Stimulated activated CD4-positive, alpha-beta T cell treated with anti-CD3 and anti-CD28 coated beads, Interleukin-2, amount 100 ng/mL, for 24 hours (primary cell): Measurements from ENCODE around the gene ZNF496.
"Not testable (repeated sequence)": the region's sequence is repeated elsewhere in the genome, so short reads cannot be mapped to it uniquely, and the experiment has no call there.

Source experiments
- DNase-seq, 2 donors: peaks; one replicate each; pipeline ENCODE4 v3.0.0-alpha.2; 2020

The ZNF496 gene

DNA sequence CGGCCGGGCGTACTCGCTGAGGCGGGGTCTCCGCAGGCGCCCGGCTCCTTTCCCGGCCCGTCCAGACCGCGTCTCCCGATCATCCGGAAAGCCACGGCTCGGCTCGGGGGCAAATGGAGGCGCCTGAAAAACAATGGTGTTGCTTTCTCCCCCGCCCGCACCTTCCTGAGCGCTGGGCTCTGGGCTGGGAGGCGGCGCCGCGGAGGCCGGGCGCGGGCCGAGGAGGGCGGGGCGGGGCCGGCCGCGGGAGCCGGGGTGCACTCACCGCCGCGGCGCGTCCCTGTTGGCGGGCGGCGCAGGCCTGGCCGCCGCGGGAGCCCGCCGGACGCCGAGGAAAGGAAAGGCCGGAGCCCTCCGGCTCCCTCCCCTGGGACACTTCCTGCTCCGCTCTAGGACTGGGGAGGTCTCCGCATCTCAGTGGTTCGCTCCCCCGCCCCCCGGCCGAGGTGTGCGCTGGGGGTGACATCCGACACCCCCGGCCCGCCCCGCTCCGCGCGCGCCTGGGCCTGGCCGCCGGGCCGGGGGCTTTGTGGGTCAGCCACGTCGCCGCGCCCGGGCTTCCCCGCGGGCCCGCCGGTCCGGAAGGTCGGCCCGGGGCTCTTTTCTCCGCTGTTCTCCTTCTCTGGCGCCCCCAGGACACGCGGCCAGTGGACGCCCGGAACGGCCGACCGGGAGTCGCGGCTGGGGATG, at the start of gene ZNF496:
ZNF496 (minus strand) TSS at position 343 of the 690 bp plus-strand sequence. CDS start 2,289 bp downstream, outside the sequence.
- peak; percentile 60 to 65 for DNase-seq

GRCh38 chr1:247378334-247379073, 46.8 kb upstream of the ZNF496 start:
- DNase-seq: no peak

DNA sequence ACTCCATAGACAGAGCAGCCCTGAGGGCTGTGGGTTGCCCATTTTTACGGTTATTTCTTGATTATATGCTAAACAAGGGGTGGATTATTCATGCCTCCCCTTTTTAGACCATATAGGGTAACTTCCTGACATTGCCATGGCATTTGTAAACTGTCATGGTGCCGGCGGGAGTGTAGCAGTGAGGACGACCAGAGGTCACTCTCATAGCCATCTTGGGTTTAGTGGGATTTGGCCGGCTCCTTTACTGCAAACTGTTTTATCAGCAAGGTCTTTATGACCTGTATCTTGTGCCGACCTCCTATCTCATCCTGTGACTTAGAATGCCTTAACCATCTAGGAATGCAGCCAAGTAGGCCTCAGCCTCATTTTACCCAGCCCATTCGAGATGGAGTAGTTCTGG, 46.0 kb upstream of the ZNF496 start:
- DNase-seq: not testable (repeated sequence)

DNA sequence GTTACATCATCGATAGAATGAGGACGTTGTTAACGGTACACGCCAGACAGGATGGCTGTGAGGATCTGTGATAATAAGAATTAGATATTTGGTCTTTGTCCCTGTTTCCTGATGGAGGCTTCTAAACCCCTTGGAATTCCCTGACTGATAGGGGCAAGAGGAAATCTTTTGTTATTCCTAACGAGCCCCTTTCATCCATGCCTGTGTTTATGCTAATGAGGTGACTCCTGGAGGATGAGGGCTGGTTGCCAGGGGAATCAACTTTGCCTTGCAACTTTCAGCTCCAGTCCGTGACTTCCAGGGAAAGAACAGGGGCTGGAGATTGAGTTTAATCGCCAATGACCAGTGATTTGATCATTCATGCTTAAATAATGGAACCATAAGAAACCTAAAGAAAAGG, 45.0 kb upstream of the ZNF496 start:
- DNase-seq: no peak

DNA sequence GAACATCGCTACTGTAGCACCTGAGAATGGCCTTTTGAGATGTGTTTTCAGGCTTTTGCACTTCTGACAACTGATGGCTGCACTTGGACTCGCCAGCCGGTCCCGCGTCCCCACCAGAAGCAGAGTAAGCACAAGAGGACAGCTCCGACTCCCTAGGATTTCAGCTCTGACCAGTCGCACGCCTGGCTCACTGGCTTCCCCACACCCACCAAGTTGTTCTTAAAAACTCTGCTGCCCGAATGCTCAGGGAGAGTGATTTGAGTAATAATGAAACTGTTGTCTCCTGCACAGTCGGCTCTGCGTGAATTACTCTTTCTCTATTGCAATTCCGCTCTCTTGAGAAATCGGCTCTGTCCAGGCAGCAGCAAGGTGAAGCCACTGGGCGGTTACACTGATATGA, 44.1 kb upstream of the ZNF496 start:
- no peak for DNase-seq

- DNase-seq: not testable (repeated sequence)
Measured at GRCh38 chr1:247374651-247375334, 43.1 kb upstream of the ZNF496 start.

- peak; percentile 61 to 66 for DNase-seq
Measured at GRCh38 chr1:247373721-247374141, 42.1 kb upstream of the ZNF496 start.

- no peak for DNase-seq
Measured at GRCh38 chr1:247371801-247372259, 40.2 kb upstream of the ZNF496 start.

- DNase-seq: no peak
Measured at GRCh38 chr1:247370786-247371732, 39.4 kb upstream of the ZNF496 start.

- no peak for DNase-seq
Measured at GRCh38 chr1:247368490-247369145, 37.0 kb upstream of the ZNF496 start.

GRCh38 chr1:247367786-247368422, 36.2 kb upstream of the ZNF496 start:
- no peak for DNase-seq

DNA sequence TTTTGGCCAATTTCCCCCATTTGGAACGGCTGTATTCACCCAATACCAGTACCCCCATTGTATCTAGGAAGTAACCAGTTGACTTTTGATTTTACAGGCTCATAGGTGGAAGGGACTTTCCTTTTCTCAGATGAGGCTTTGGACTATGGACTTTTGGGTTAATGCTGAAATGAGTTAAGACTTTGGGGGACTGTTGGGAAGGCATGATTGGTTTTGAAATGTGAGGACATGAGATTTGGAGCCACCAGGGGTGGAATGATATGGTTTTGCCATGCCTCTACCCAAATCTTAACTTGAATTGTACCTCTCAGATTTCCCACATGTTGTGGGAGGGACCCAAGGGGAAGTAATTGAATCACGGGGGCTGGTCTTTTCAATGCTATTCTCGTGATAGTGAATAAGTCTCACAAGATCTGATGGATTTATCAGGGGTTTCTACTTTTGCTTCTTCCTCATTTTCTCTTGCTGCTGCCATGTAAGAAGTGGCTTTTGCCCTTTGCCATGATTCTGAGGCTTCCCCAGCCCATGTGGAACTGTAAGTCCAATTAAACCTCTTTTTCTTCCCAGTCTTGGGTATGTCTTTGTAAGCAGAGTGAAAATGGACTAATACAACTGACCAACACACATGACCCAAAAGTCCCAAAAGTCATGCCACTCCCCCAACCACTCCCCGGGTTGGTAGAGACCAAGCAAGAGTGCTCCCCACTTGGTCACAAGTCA, 35.4 kb upstream of the ZNF496 start:
- DNase-seq: no peak

GRCh38 chr1:247366345-247366744, 34.7 kb upstream of the ZNF496 start:
- DNase-seq: not testable (repeated sequence)

DNA sequence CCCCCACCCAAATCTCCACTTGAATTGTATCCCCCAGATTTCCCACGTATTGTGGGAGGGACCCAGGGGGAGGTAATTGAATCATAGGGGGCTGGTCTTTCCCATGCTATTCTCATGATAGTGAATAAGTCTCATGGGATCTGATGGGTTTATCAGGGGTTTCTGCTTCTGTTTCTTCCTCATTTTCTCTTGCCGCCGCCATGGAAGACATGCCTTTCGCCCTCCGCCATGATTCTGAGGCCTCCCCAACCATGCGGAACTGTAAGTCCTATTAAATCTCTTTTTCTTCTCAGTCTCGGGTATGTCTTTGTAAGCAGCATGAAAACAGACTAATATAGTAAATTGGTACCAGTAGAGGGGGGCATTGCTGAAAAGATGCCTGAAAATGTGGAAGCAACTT, 33.4 kb upstream of the ZNF496 start:
- DNase-seq: no peak

- not testable (repeated sequence) for DNase-seq
Measured at GRCh38 chr1:247363000-247363399, 31.3 kb upstream of the ZNF496 start.

GRCh38 chr1:247362153-247362552, 30.5 kb upstream of the ZNF496 start:
- no peak for DNase-seq

- DNase-seq: peak in 1 of 2 donors; percentile 17
Measured at GRCh38 chr1:247360991-247361731, 29.5 kb upstream of the ZNF496 start.

- DNase-seq: no peak
Measured at GRCh38 chr1:247360116-247360898, 28.6 kb upstream of the ZNF496 start.

DNA sequence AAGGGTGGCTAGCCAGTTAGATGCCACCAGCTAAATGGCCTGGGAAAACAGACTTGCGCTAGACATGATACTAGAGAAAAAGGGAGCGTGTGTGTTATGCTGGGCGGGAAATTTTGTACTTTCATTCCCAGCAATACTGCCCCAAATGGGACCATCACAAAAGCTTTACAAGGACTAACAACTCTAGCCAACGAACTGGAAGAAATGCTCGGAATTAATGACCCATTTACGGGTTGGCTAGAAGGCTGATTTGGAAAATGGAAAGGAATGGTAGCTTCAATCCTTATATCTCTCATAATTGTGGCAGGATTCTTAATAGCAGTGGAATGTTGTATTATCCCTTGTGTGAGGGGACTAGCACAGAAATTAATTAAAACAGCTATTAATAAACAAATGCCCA, 27.9 kb upstream of the ZNF496 start:
- DNase-seq: no peak
